ENCODE measurements around the gene SLC35G1. TPM values are rescaled to one million over a fixed set of nuclear protein-coding genes. Genes with fewer than 3 reads are reported as not detected.

The SLC35G1 gene
- total RNA-seq = 10 to 100 TPM in 3 of 4 donors, not detected in 1; 21.1 to 69.7 (median 68.3) TPM

DNA sequence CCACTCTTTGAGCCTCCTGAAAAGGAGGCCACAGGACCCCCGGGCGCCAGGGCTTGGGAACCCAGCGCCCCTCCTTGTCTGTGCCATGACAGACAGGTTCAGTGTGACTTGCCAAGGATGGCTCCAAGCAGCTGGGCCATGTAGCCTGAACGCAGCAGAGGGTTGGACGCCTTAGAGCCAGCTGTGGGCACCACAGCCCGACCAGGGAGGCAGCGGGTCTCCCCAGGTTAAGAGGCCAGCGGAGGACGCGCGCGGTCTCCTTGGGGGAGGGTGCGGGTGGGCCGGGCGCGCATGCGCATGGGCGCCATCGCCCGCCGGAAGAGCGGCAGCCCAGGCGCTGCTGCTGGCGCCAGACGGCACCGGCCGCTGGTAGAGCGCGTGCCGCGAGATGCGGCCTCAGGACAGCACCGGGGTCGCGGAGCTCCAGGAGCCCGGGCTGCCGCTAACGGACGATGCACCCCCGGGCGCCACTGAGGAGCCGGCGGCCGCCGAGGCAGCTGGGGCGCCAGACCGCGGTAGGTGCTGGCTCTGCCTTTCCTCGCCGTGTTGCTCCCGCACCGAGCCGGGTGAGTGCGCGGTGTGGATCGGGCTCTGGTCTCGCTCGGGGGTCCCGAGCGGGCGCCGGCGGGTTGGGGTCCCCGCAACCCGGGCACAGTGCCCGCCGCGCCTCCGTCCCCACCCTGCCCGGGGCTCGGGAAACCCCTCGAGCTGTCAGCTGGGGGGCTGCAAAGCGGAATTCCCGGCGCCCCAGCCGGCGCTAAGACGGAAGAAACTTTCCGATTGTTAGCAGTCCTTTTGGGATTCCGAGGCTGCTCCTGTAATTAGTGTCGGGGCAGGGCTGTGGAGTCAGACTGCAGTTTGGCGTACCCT lies at the start of gene SLC35G1:
Gene SLC35G1 (plus strand): TSS at position 333 of the 870 bp plus-strand sequence. CDS start 56 bp downstream, at position 389.
- peak; percentile 55 to 83 (median 82) for DNase-seq
- no peaks in the 10 kb centered on the region for H3K27me3 ChIP-seq
- H3K36me3 ChIP-seq = no peaks in the 10 kb centered on the region
- peak within 1 kb of the TSS; percentile 44 to 72 (median 64) for H3K27ac ChIP-seq
- H3K4me1 ChIP-seq = peaks cover 0 to 11% (median 4%) of the 10 kb centered on the region in 4 donors
- H3K9me3 ChIP-seq = no peaks in the 10 kb centered on the region
- TF ChIP-seq CTCF (IDR thresholded peaks at IDR 0.05) = no peak
- TF ChIP-seq POLR2A (IDR thresholded peaks at IDR 0.05) = peak; percentile 79 to 80
- peak within 1 kb of the TSS; percentile 58 to 93 (median 76) for H3K4me3 ChIP-seq

GRCh38 chr10:93844979-93845626 lies 48.7 kb upstream of the SLC35G1 start:
- TF ChIP-seq CTCF (IDR thresholded peaks at IDR 0.05) (no peak), POLR2A (IDR thresholded peaks at IDR 0.05) (no peak)
- no peak overlapping the region for H3K27ac ChIP-seq
- no peaks in the 10 kb centered on the region for H3K36me3 ChIP-seq
- no peaks in the 10 kb centered on the region for H3K9me3 ChIP-seq
- no peaks in the 10 kb centered on the region for H3K27me3 ChIP-seq
- DNase-seq = no peak
- H3K4me1 ChIP-seq = no peaks in the 10 kb centered on the region
- H3K4me3 ChIP-seq = no peak overlapping the region

DNA sequence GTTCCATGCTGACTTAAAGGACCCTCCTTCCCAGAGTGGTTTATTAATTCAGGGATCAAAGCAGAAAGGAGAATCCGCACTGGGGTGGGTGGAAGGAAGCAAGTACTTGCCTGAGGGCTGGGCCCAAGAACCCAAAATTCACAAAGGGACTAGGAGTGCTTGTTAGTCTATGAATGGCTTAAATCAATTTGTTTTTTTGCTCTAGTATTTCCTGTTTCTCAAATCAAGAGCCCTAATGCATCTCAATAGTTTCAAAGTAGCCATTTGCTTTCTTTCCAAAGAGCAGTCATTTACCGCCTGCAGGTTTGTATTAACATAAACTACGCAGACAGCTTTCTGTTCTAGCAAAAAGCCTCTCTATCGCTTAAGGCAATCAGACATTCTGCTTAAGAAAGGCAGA lies 44.2 kb upstream of the SLC35G1 start:
- no peak for DNase-seq
- Histone ChIP-seq H3K27me3 (no peaks in the 10 kb centered on the region), H3K4me3 (no peak overlapping the region), H3K27ac (no peak overlapping the region), H3K4me1 (peaks cover 0 to 1% (median 0%) of the 10 kb centered on the region in 4 donors), H3K36me3 (no peaks in the 10 kb centered on the region), H3K9me3 (no peaks in the 10 kb centered on the region)
- TF ChIP-seq POLR2A (IDR thresholded peaks at IDR 0.05) (no peak), CTCF (IDR thresholded peaks at IDR 0.05) (no peak)

DNA sequence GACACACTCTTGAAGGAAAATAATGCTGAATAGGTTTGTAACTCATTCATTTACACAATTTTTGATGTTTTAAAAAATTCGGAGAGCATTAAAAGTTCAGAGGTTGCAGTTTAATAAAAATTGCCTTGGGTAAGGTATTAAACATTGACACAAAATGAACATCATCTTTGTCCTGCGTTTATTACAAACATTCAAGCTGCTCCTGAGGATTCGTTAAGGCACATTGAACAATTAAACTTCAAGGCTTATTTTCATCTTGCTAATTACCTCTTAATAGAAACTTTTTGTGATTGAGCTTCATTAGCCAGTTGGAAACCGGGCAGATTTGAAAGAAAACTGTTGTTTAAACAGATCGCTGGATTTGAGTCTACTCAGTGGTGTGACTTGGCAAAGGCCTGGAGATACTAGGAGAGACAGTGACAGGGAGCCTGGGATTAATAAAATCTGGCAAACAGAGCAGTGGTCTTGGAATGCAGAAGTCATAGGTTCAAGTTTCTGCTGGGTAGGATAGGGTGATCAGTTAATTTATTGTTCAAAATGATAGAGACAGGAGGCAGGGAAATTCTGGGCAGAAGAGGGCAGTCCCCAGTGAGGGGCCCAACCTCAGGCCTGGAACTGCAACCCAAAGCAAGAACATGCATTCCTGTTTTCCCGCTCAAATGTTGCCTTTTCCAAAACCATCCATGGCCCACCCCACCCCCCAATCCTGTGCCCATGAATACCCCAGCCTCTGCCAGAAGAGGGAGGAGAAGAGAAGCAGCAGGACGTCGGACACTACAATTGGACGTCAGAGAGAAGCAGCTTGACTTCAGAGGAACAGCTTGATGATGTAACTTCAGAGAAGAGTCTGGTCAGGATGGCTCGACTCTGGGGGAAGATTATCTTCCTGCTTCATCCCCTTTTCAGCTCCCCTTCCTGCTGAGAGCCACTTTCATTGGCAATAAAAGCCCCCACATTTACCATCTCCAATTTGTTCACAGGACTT lies 43.5 kb upstream of the SLC35G1 start:
- H3K4me1 ChIP-seq = peaks cover 0 to 4% (median 0%) of the 10 kb centered on the region in 4 donors

More for the DNA sequence above, 43.5 kb upstream of the SLC35G1 start:
- no peaks in the 10 kb centered on the region for H3K36me3 ChIP-seq
- H3K4me3 ChIP-seq = no peak overlapping the region
- no peak for TF ChIP-seq POLR2A (IDR thresholded peaks at IDR 0.05)
- TF ChIP-seq CTCF (IDR thresholded peaks at IDR 0.05) = no peak
- H3K27me3 ChIP-seq = no peaks in the 10 kb centered on the region
- no peak for DNase-seq
- H3K9me3 ChIP-seq = no peaks in the 10 kb centered on the region
- no peak overlapping the region for H3K27ac ChIP-seq
